Activated T-cell treated with anti-CD3 and anti-CD28 coated beads, Interleukin-2, amount 50 U/mL, for 4 hours (primary cell): Measurements from ENCODE around the gene TBC1D16. TPM values are rescaled to one million over a fixed set of nuclear protein-coding genes. Genes with fewer than 3 reads are reported as not detected.

ENCODE experiments used
- ATAC-seq, 2 donors: fragments of 200-7000 bp; cut with Tn5 transposase; one replicate each; pipeline ENCODE4 v1.10.0; 2021
- DNase-seq: peaks from one replicate; pipeline ENCODE4 v3.0.0-alpha.2; 2020
- H3K27me3 Mint-ChIP-seq: one replicate; pipeline ENCODE4 v1.8.0; 2021; ENCODE audit warnings: low read depth, mixed read lengths
- H3K36me3 Mint-ChIP-seq: one replicate; pipeline ENCODE4 v1.8.0; 2022; ENCODE audit warnings: mixed read lengths; ENCODE audit not compliant: insufficient read depth
- H3K4me1 Mint-ChIP-seq: one replicate; pipeline ENCODE4 v1.8.0; 2021; ENCODE audit warnings: low read depth, mixed read lengths
- H3K4me3 Mint-ChIP-seq: one replicate; pipeline ENCODE4 v1.8.0; 2021; ENCODE audit warnings: mild to moderate bottlenecking, moderate library complexity, mixed read lengths
- H3K9me3 Mint-ChIP-seq: one replicate; pipeline ENCODE4 v1.8.0; 2021; ENCODE audit warnings: mixed read lengths
- total RNA-seq, 3 donors: library from RNA; stranded (reverse); gene quantifications; one replicate each; pipeline ENCODE4 v1.2.1, GENCODE V29; 2021

TBC1D16 gene
- total RNA-seq, 3 donors from 2014 or later = 2.2 to 3.3 (median 2.6) TPM

GRCh38 chr17:79993390-79994227 lies 42.1 kb downstream of the TBC1D16 start:
- H3K9me3 Mint-ChIP-seq = no peaks in the 10 kb centered on the region
- no peaks in the 10 kb centered on the region for H3K27me3 Mint-ChIP-seq
- peaks cover 51% of the 10 kb centered on the region for H3K4me1 Mint-ChIP-seq
- DNase-seq = peak; percentile 43
- peak; percentile 30 to 34 for ATAC-seq
- H3K36me3 Mint-ChIP-seq = no peaks in the 10 kb centered on the region
- peak overlapping the region; percentile 52 for H3K4me3 Mint-ChIP-seq

- DNase-seq (no peak), ATAC-seq (no peak)
- Mint-ChIP-seq H3K36me3 (no peaks in the 10 kb centered on the region), H3K4me1 (peaks cover 52% of the 10 kb centered on the region), H3K9me3 (no peaks in the 10 kb centered on the region), H3K4me3 (peak overlapping the region; percentile 72), H3K27me3 (no peaks in the 10 kb centered on the region)
Observed at GRCh38 chr17:79992649-79993389, 42.9 kb downstream of the TBC1D16 start.

GRCh38 chr17:79991924-79992648 lies 43.6 kb downstream of the TBC1D16 start:
- Mint-ChIP-seq H3K4me1 (peaks cover 44% of the 10 kb centered on the region), H3K4me3 (peak overlapping the region; percentile 72), H3K27me3 (no peaks in the 10 kb centered on the region), H3K36me3 (no peaks in the 10 kb centered on the region), H3K9me3 (no peaks in the 10 kb centered on the region)
- DNase-seq (no peak), ATAC-seq (peak; percentile 23 to 37)

- Mint-ChIP-seq H3K4me3 (peak overlapping the region; percentile 72), H3K9me3 (no peaks in the 10 kb centered on the region), H3K27me3 (no peaks in the 10 kb centered on the region), H3K4me1 (peaks cover 37% of the 10 kb centered on the region), H3K36me3 (no peaks in the 10 kb centered on the region)
- peak; percentile 79 for DNase-seq
- peak; percentile 90 to 94 for ATAC-seq
Observed at GRCh38 chr17:79991140-79991923, 44.3 kb downstream of the TBC1D16 start.

DNA sequence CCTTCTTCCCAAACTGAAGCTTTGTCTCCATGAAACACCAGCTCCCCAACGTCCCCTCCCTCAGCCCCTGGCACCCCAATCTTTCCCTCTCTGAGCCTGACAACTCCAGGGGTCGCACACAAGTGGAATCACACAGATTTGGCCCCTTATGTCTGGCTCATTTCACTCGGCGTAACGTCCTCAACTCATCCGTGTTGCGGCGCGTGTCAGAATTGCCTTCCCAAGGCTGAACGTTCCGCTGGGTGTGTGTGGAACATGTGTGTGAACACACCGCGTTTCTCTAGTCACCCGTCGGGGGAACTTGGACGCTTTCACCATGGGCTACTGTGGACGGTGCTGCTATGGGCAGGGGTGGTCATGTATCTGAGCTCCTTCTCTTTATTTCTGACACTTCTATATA lies 45.0 kb downstream of the TBC1D16 start:
- no peak for ATAC-seq
- peak overlapping the region; percentile 46 for H3K4me3 Mint-ChIP-seq
- H3K36me3 Mint-ChIP-seq = no peaks in the 10 kb centered on the region
- no peak for DNase-seq
- no peaks in the 10 kb centered on the region for H3K9me3 Mint-ChIP-seq
- peaks cover 31% of the 10 kb centered on the region for H3K4me1 Mint-ChIP-seq
- H3K27me3 Mint-ChIP-seq = no peaks in the 10 kb centered on the region

DNA sequence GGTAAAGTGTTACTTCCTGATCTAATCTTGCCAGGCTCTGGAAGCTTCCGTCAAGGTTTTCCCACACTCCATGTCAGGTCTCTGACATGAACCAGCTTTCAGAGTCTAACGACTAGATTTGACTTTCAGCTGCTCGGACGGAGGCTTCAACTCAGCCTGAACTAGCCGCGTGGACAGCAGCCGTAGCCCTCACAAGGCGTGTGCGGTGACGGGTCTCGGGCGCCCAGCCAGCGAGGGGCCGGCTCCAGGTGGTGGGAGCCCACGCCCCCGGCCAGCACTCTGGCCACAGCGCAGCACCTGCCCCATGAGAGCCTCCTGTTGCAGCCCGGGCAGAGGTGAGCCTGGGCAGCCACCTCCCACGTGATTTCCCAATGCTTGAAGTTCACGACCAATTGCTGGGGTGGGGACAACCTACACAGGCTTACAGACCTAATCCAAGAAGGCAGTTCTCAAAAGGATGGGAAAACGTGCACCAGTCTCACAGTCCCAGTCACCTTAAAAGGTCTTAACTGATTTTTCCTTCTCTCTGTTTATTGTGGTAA lies 45.5 kb downstream of the TBC1D16 start:
- DNase-seq = no peak
- no peak for ATAC-seq
- H3K36me3 Mint-ChIP-seq = no peaks in the 10 kb centered on the region
- no peak overlapping the region for H3K4me3 Mint-ChIP-seq
- no peaks in the 10 kb centered on the region for H3K9me3 Mint-ChIP-seq
- H3K4me1 Mint-ChIP-seq = peaks cover 28% of the 10 kb centered on the region
- no peaks in the 10 kb centered on the region for H3K27me3 Mint-ChIP-seq

GRCh38 chr17:79989106-79989835 lies 46.4 kb downstream of the TBC1D16 start:
- Mint-ChIP-seq H3K4me1 (peaks cover 26% of the 10 kb centered on the region), H3K36me3 (no peaks in the 10 kb centered on the region), H3K9me3 (no peaks in the 10 kb centered on the region), H3K4me3 (no peak overlapping the region), H3K27me3 (no peaks in the 10 kb centered on the region)
- no peak for ATAC-seq
- no peak for DNase-seq

DNA sequence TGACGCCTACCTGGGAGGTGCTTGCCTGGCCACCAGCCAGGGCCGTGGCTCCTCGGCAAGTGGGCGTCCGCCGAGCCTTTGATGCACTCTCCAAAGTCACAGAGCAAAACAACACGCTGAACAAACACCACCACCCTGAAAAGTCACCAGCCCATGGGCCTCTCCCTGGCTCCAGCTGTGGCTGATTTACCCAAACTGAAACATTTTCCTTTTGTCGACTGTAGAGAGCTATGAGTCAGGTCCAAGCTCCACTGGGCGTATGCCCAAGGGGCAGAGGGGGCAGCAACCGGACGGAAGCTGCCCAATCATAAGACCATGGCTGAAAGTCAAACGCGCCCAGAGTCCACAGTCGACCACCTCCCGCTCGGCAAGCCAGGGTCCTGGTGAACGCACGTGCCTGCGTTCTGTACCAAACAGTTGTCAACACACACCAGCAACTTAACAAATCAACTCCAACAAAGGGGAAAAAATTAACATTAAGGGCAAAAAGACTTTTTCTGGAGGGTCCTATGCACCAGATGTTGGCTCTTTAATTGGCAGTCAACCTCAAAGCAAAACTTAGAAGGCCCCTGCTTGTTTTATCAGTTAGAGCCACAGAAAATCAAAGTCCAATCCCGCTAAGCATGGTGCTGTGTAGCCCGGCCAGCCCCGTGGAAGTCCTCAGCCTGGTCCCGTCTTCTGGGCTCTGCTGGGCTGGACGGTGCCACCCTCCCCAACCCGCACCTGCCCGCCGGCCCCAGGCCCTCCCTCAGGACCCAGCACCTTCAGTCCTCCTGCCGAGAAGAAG lies 47.3 kb downstream of the TBC1D16 start:
- Mint-ChIP-seq H3K4me3 (no peak overlapping the region), H3K4me1 (peaks cover 19% of the 10 kb centered on the region), H3K27me3 (no peaks in the 10 kb centered on the region), H3K36me3 (no peaks in the 10 kb centered on the region), H3K9me3 (no peaks in the 10 kb centered on the region)
- ATAC-seq (no peak), DNase-seq (no peak)

DNA sequence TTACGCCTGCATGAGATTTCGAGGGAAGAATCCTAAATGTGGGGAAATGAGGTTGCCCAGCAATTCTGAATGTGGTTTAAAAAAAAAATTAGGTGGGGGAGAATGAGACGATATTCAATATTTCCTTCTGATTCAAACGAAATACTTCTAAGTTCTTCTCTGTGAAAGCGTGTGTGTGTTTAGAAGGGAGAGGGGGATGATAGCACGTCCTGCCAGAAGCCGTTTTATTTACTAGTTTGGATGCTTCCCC lies 47.8 kb downstream of the TBC1D16 start:
- DNase-seq (no peak), ATAC-seq (no peak)
- H3K4me1 Mint-ChIP-seq = peaks cover 14% of the 10 kb centered on the region
- no peaks in the 10 kb centered on the region for H3K9me3 Mint-ChIP-seq
- no peak overlapping the region for H3K4me3 Mint-ChIP-seq
- no peaks in the 10 kb centered on the region for H3K27me3 Mint-ChIP-seq
- H3K36me3 Mint-ChIP-seq = no peaks in the 10 kb centered on the region

DNA sequence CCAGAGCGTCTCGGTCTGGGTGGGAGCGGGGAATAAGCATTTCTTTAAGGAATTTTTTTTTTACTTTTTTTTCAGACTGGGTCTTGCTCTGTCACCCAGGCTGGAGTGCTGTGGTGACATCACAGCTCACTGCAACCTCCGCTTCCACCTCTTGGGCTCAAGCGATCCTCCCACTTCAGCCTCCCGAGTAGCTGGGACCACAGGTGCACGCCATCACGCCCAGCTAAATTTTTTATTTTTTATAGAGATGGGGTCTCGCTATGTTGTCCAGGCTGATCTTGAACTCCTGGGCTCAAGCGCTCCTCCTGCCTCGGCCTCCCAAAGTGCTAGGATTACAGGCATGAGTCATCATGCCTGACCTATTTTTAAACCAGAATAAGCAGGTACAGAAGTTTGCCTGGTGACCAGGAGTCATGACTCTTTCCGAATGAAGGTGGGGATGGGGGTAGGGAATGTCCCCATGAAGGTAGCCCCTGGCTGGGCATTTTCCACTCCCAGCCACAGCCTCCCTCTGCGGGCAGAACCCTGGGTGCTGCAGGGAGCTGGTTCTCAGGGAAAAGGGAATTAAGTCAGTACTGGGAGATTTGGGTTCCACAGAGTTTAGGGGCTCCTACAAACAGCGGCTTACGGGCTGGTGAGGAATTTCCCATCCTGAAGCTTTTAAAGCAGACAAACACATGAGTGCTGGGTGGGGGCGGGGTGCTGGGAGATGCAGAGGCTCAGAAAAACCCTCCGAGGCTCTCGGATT lies 48.3 kb downstream of the TBC1D16 start:
- DNase-seq (no peak), ATAC-seq (no peak)
- no peaks in the 10 kb centered on the region for H3K36me3 Mint-ChIP-seq
- no peaks in the 10 kb centered on the region for H3K27me3 Mint-ChIP-seq
- no peak overlapping the region for H3K4me3 Mint-ChIP-seq
- H3K4me1 Mint-ChIP-seq = peaks cover 9% of the 10 kb centered on the region
- no peaks in the 10 kb centered on the region for H3K9me3 Mint-ChIP-seq

GRCh38 chr17:79986411-79987186 lies 49.1 kb downstream of the TBC1D16 start:
- Mint-ChIP-seq H3K4me1 (peaks cover 6% of the 10 kb centered on the region), H3K9me3 (no peaks in the 10 kb centered on the region), H3K36me3 (no peaks in the 10 kb centered on the region), H3K27me3 (no peaks in the 10 kb centered on the region), H3K4me3 (no peak overlapping the region)
- DNase-seq = no peak
- no peak for ATAC-seq

DNA sequence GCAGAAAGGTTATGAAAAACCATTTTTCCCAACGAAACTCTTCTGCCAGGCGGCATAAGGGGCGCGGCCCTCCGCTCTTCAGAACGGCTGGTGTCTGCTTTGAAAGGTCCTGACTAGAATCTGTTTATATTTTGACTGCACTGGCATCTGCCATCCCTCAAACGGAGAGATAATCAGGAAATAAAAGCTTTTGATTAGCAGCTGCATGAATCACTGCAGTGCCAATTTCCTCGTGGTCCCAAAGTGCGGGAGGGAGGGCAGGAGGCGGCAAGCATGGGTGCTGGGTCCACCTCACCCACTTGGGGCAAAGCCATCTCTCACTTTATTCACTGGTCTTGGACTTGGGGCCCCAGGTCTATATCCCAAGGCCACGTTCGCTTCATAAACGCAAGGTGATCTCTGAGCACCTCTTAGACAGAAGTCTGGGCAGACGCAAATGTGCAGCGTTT lies 49.7 kb downstream of the TBC1D16 start:
- H3K4me3 Mint-ChIP-seq = no peak overlapping the region
- H3K27me3 Mint-ChIP-seq = no peaks in the 10 kb centered on the region
- H3K36me3 Mint-ChIP-seq = no peaks in the 10 kb centered on the region
- peaks cover 6% of the 10 kb centered on the region for H3K4me1 Mint-ChIP-seq
- DNase-seq = no peak
- ATAC-seq = no peak
- H3K9me3 Mint-ChIP-seq = no peaks in the 10 kb centered on the region
